ENCODE data around the gene OLFM1.
A peak's percentile ranks its signal among the peaks of the same experiment; 100 is the strongest.
"Not testable (repeated sequence)": the region's sequence is repeated elsewhere in the genome, so short reads cannot be mapped to it uniquely, and the experiment has no call there.

Gene OLFM1

GRCh38 chr9:135156525-135157510, 69.3 kb downstream of the OLFM1 start:
- DNase-seq: peak; percentile 43

GRCh38 chr9:135157856-135158563, 70.5 kb downstream of the OLFM1 start:
- DNase-seq: no peak

GRCh38 chr9:135158564-135158937, 71.1 kb downstream of the OLFM1 start:
- DNase-seq: no peak

DNA sequence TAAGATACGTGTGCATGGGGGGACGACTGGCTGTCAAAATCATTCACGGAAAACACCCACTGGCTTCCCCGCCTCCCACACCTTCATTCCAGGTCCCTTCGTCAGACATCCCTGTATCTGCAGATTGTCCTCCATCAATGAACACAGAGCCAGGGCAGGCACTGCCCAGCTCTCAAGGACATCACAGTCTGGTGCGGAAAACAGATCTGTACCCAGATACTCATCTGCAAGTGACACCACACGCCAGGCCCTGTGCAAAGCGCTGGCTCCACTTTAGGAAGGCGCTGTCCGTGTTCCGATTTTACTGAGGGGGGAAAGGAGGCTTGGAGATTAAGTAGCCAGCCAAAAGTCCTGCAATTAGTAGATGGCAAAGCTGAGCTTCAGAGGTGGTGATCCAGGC, 72.3 kb downstream of the OLFM1 start:
- no peak for DNase-seq

GRCh38 chr9:135160862-135161261, 73.4 kb downstream of the OLFM1 start:
- no peak for DNase-seq

GRCh38 chr9:135162599-135162998, 75.1 kb downstream of the OLFM1 start:
- DNase-seq: not testable (repeated sequence)

DNA sequence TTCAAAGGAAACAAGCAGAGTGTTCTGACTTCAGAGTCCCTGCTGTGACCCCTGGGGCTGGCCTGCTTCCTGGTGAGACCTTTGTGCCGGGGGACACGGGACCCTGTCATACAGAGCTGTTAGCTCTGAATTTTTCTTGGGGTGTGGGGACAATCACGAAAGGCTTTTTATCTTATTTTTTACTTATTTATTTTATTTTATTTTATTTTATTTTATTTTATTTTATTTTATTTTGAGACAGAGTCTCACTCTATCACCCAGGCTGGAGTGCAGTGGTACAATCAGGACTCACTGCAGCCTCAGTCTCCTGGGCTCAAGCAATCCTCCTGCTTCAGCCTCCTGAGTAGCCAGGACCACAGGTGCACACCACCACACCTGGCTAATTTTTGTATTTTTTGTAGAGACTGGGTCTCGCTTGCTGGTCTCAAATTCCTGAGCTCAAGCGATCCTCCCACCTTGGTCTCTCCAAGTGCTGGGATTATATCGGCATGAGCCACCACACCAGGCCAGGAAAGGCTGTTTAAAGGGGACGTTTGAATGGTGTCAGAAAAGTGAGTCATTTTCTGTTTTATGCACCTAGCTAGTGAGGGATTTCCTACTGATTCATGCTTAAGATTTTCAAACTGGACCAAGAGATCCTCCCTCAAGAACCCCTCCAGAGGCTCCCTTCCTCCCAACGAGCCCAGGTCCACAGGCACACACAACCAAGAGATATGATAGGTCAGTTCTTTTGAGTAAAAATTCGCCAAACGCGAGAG, 75.7 kb downstream of the OLFM1 start:
- DNase-seq: no peak

GRCh38 chr9:135164036-135164435, 76.6 kb downstream of the OLFM1 start:
- DNase-seq: no peak

GRCh38 chr9:135165003-135165711, 77.7 kb downstream of the OLFM1 start:
- DNase-seq: no peak

DNA sequence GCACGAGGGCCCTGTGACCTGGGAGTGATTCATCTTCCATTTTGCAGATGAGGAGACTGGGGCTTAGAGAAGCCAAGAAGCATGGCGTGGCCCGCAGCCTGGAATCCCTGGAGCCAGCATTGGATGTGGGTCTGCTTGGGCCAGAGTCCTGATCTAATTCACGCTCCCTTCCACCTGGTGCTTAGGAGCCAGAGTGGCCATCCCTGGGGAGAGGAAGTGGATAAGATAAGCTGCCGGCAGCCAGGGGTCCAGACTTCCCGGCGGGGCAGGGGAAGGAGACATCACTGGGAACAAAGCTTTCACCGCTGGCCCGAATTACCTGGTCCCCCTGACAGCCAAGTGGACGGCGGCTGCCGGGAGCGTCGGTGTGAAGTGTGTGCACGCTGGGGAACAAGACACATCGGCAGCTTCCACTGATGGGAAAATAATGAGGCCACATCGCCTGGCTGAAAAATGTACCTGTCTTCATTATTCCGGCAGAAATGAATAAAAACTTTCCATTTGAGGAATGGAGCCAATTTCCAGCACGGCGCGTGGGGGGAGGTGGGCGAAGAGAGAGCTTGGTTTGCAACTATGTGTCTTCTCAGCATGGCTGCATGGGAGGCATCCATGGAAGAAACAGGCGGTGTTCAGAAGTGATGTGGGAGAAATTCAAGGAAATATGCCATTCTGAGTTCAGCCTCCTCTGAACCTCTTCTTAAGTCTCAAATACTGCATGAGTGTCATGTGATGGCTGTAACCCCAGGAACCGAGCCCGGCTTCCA, 78.5 kb downstream of the OLFM1 start:
- DNase-seq: no peak

DNA sequence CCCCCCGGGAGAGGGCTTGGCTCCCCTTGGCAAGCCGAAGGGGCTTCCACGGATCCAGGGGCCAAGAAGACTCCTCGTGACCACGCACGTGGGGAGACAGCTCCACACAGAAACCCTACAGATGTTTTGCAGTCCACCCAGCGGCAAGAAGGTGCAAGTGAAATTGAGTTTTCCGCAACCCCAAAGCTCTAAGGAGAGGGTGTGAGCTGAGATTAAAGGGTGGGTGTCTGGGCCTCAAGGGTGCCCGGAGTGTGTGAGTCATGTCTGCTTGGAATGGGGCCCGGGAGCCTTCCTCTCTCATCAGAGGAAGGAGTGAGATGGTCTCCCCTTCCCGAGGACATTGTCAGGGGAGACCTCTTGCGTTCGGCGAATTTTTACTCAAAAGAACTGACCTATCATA, 79.1 kb downstream of the OLFM1 start:
- DNase-seq: no peak

GRCh38 chr9:135167356-135167755, 79.9 kb downstream of the OLFM1 start:
- no peak for DNase-seq

DNA sequence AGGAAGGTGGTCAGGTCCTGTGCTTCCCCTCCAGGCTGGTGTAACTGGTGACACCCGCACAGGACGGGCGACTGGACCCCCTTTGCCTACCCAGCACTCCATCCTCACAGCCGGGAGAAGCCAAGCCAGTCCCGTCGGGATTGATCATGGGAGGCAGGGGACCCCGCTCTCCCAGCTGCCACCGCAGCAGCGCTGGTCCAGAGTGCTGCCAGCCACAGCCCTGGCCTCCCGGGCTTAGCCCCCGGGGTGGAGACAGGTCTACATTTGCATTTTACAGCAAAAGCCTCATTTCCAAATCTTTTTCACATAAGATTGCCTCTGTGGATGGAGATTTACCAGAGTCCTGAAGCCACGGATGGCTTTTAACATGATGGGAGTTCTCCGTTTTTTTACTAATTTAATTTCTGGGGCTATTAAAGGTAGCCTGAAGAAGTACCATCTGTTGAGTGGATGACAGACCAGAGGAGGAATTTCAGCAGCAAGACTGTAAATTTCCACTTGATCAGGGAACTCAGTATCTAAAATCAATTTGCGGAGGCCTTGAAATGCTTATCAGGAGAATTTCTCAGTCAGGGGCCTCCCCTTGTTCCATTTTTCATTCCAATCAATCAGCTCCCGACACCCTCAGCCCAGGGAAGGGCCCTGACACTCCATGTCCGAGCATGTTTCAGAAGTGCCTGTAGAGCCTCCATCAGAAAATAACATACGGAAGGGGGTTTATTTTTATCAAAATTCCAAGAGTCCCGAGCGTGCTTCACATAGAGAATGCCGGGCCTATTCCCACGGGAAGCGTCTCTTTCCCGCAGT, 80.6 kb downstream of the OLFM1 start:
- no peak for DNase-seq

DNA sequence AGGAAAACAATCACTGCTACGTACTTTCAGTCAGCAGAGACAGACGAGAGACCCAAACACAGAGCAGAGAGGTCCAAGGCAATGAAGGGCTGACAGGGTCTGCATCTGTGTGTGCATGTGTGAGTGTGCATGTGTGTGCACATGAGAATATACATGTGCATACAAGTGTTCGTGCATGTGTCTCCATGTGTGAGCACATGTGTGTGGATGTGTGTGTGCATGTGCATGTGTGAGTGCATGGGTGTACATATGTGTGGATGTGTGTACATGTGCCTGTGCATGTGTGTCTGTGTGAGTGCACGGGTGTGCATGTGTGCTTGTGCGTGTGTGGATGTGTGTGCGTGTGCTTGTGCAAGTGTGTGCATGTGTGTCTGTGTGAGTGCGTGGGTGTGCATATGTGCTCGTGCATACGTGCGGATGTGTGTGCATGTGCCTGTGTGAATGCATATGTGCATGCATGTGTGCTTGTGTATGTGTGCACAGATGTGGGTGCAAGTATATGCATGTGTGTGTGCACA, 82.3 kb downstream of the OLFM1 start:
- DNase-seq: no peak

GRCh38 chr9:135170535-135170934, 83.1 kb downstream of the OLFM1 start:
- DNase-seq: no peak
